Nephron (organoid): ENCODE measurements around the gene OLIG3.

Experiments used
- H3K27ac Mint-ChIP-seq, 3 experiments: 2 replicates each; pipeline ENCODE4 v1.8.0; 2020; ENCODE audit warnings: mixed read lengths in 3 of 3, mild to moderate bottlenecking in 2 of 3, moderate library complexity in 1 of 3
- H3K27me3 Mint-ChIP-seq: 2 replicates; pipeline ENCODE4 v1.8.0; 2021; ENCODE audit warnings: low read depth, mild to moderate bottlenecking, moderate library complexity, mixed read lengths
- H3K36me3 Mint-ChIP-seq: 2 replicates; pipeline ENCODE4 v1.8.0; 2020; ENCODE audit warnings: low read depth, mixed read lengths
- H3K4me1 Mint-ChIP-seq: 2 replicates; pipeline ENCODE4 v1.8.0; 2020; ENCODE audit warnings: mixed read lengths
- H3K4me3 Mint-ChIP-seq, 3 experiments: 2 replicates each; pipeline ENCODE4 v1.8.0; 2020; ENCODE audit warnings: mild to moderate bottlenecking in 3 of 3, mixed read lengths in 3 of 3, moderate library complexity in 2 of 3
- H3K9me3 Mint-ChIP-seq: 2 replicates; pipeline ENCODE4 v1.8.0; 2020; ENCODE audit warnings: mixed read lengths
- CTCF ChIP-seq, 3 experiments: fragments of 200-600 bp; sonication (generic); IDR thresholded peaks; one replicate each; pipeline ENCODE4 v1.5.0; 2021; ENCODE audit warnings: antibody characterized with exemption in 3 of 3; ENCODE audit not compliant: unreplicated experiment in 3 of 3

The OLIG3 gene

GRCh38 chr6:137494281-137494987 is at the start of gene OLIG3:
Gene OLIG3 (minus strand): TSS chr6:137494394. CDS start chr6:137494170, 224 bp downstream.
- no peak for TF ChIP-seq CTCF (IDR thresholded peaks at IDR 0.05; ENCODE audit: unreplicated experiment in 3 of 3)
- Mint-ChIP-seq H3K4me1 (peaks cover 42% of the 10 kb centered on the region), H3K27ac (no peak within 1 kb of the TSS)

GRCh38 chr6:137543114-137543513 is 48.9 kb upstream of the OLIG3 start:
- Mint-ChIP-seq H3K27ac (no peak overlapping the region), H3K36me3 (no peaks in the 10 kb centered on the region)
- no peak for TF ChIP-seq CTCF (IDR thresholded peaks at IDR 0.05; ENCODE audit: unreplicated experiment in 3 of 3)

More at GRCh38 chr6:137494281-137494987, at the start of gene OLIG3:
- H3K36me3 Mint-ChIP-seq = no peaks in the 10 kb centered on the region
- peak within 1 kb of the TSS; percentile 41 to 60 (median 45) for H3K4me3 Mint-ChIP-seq
- H3K9me3 Mint-ChIP-seq = peaks cover 2% of the 10 kb centered on the region
- peaks cover 100% of the 10 kb centered on the region for H3K27me3 Mint-ChIP-seq

GRCh38 chr6:137542713-137543112 is 48.5 kb upstream of the OLIG3 start:
- H3K4me1 Mint-ChIP-seq = no peaks in the 10 kb centered on the region
- no peak for TF ChIP-seq CTCF (IDR thresholded peaks at IDR 0.05; ENCODE audit: unreplicated experiment in 3 of 3)

More at GRCh38 chr6:137543114-137543513, 48.9 kb upstream of the OLIG3 start:
- H3K27me3 Mint-ChIP-seq = no peaks in the 10 kb centered on the region
- no peak overlapping the region for H3K4me3 Mint-ChIP-seq
- H3K4me1 Mint-ChIP-seq = no peaks in the 10 kb centered on the region
- no peaks in the 10 kb centered on the region for H3K9me3 Mint-ChIP-seq

GRCh38 chr6:137541534-137542063 is 47.4 kb upstream of the OLIG3 start:
- Mint-ChIP-seq H3K4me1 (no peaks in the 10 kb centered on the region), H3K36me3 (no peaks in the 10 kb centered on the region), H3K27ac (no peak overlapping the region), H3K27me3 (no peaks in the 10 kb centered on the region), H3K9me3 (no peaks in the 10 kb centered on the region), H3K4me3 (no peak overlapping the region)
- no peak for TF ChIP-seq CTCF (IDR thresholded peaks at IDR 0.05; ENCODE audit: unreplicated experiment in 3 of 3)

More at GRCh38 chr6:137542713-137543112, 48.5 kb upstream of the OLIG3 start:
- Mint-ChIP-seq H3K4me3 (no peak overlapping the region), H3K27me3 (no peaks in the 10 kb centered on the region), H3K36me3 (no peaks in the 10 kb centered on the region), H3K27ac (no peak overlapping the region), H3K9me3 (no peaks in the 10 kb centered on the region)

GRCh38 chr6:137536104-137536773 is 42.0 kb upstream of the OLIG3 start:
- no peak overlapping the region for H3K4me3 Mint-ChIP-seq
- no peak for TF ChIP-seq CTCF (IDR thresholded peaks at IDR 0.05; ENCODE audit: unreplicated experiment in 3 of 3)
- no peaks in the 10 kb centered on the region for H3K4me1 Mint-ChIP-seq
- H3K27me3 Mint-ChIP-seq = peaks cover 4% of the 10 kb centered on the region
- no peaks in the 10 kb centered on the region for H3K36me3 Mint-ChIP-seq
- H3K27ac Mint-ChIP-seq = no peak overlapping the region
- no peaks in the 10 kb centered on the region for H3K9me3 Mint-ChIP-seq
